Loucy (cell line): ENCODE data around the gene TBC1D22A.

Experiments used
- H2AFZ ChIP-seq: fragments of 200-600 bp; sonication (generic); 2 replicates; pipeline ENCODE4 v1.6.0; 2016; ENCODE audit warnings: antibody characterized with exemption, mild to moderate bottlenecking, low read length, moderate library complexity
- H3F3A ChIP-seq: fragments of 200-600 bp; 2 replicates; pipeline ENCODE4 v1.6.0; 2016; ENCODE audit warnings: antibody characterized with exemption, low read depth, mild to moderate bottlenecking
- H3K27me3 ChIP-seq: fragments of 200-600 bp; sonication (generic); 2 replicates; pipeline ENCODE4 v1.6.1; 2014; ENCODE audit warnings: low read length, mild to moderate bottlenecking; ENCODE audit not compliant: insufficient read depth, poor library complexity, severe bottlenecking
- H3K36me3 ChIP-seq: fragments of 200-600 bp; sonication (generic); 2 replicates; pipeline ENCODE4 v1.6.1; 2016; ENCODE audit warnings: low read length; ENCODE audit not compliant: insufficient read depth
- H3K4me1 ChIP-seq: fragments of 200-600 bp; sonication (generic); 2 replicates; pipeline ENCODE4 v1.5.1; 2014; ENCODE audit warnings: low read length, mild to moderate bottlenecking; ENCODE audit not compliant: insufficient read depth, poor library complexity, severe bottlenecking
- H3K4me2 ChIP-seq: fragments of 200-600 bp; sonication (generic); 2 replicates; pipeline ENCODE4 v1.6.0; 2014; ENCODE audit warnings: antibody characterized with exemption, low read length, low read depth, mild to moderate bottlenecking; ENCODE audit not compliant: poor library complexity, severe bottlenecking
- H3K4me3 ChIP-seq: fragments of 200-600 bp; sonication (generic); 2 replicates; pipeline ENCODE4 v1.5.1; 2014; ENCODE audit warnings: low read length, mild to moderate bottlenecking, mixed read lengths; ENCODE audit not compliant: poor library complexity, severe bottlenecking
- H3K79me2 ChIP-seq: fragments of 200-600 bp; sonication (generic); 2 replicates; pipeline ENCODE4 v1.6.1; 2014; ENCODE audit warnings: low read length; ENCODE audit not compliant: insufficient read depth
- H3K9ac ChIP-seq: fragments of 200-600 bp; sonication (generic); 2 replicates; pipeline ENCODE4 v1.6.0; 2014; ENCODE audit warnings: mild to moderate bottlenecking, low read depth, low read length, moderate library complexity; ENCODE audit not compliant: poor library complexity, severe bottlenecking
- H3K9me2 ChIP-seq: fragments of 200-600 bp; sonication (generic); replicated peaks from 2 replicates; pipeline ENCODE4 v1.6.1; 2016; ENCODE audit warnings: low read depth, low read length, mixed read lengths
- H3K9me3 ChIP-seq: fragments of 200-600 bp; sonication (generic); 2 replicates; pipeline ENCODE4 v1.6.1; 2014; ENCODE audit warnings: mild to moderate bottlenecking, antibody characterized with exemption, low read length, low read depth; ENCODE audit not compliant: insufficient read depth
- H4K20me1 ChIP-seq: fragments of 200-600 bp; sonication (generic); 2 replicates; pipeline ENCODE4 v1.6.0; 2014; ENCODE audit warnings: antibody characterized with exemption, low read length, mild to moderate bottlenecking; ENCODE audit not compliant: insufficient read depth, poor library complexity, severe bottlenecking
- EZH2phosphoT487 ChIP-seq: fragments of 200-600 bp; IDR thresholded peaks from 2 replicates; pipeline ENCODE4 v1.6.1; 2018; ENCODE audit warnings: antibody characterized with exemption, mild to moderate bottlenecking, moderate library complexity, borderline replicate concordance
- TF ChIP-seq, protein P1 (sequence below): fragments of 200-600 bp; sonication (generic); conservative IDR thresholded peaks from 2 replicates; pipeline ENCODE4 v1.5.1; 2014; ENCODE audit warnings: mild to moderate bottlenecking, antibody characterized with exemption, low read length

TBC1D22A gene

DNA sequence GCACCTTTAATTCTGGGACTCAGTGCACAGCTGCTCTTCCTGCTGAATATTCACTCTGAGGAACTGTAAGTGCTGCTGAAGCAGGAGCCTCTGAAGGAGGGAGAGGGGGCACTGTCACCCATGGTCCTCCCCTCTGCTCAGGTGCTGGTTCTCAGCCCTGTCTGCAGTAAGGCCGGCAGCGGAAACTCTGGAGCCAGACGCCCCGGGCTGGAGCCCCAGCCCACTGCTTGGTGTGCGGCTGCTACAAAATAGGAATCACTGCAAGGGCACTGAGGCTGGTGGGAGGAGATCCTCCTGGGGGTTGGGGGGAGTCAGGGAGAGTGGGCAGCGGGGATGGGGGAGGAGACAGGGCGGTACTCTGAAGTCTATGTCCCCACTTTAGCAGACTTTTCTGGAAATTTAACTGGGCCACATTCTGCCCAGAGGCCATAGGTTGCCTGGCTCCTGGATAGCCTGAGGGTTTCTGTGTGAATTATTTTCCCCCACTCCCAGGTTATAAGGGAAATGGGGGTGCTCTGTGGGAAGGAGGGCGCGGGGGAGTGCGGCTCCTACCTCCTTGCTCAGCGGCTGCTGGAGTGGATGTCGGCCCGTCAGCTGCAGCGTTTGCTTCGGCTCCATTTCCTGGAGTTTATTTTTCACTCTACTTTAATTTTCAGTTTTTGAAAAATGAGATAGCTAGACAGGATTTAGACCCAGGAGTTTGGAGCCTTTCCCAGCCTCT lies 33.6 kb downstream of the TBC1D22A start:
- H3K9me3 ChIP-seq: no peaks in the 10 kb centered on the region
- TF ChIP-seq, protein P1, sequence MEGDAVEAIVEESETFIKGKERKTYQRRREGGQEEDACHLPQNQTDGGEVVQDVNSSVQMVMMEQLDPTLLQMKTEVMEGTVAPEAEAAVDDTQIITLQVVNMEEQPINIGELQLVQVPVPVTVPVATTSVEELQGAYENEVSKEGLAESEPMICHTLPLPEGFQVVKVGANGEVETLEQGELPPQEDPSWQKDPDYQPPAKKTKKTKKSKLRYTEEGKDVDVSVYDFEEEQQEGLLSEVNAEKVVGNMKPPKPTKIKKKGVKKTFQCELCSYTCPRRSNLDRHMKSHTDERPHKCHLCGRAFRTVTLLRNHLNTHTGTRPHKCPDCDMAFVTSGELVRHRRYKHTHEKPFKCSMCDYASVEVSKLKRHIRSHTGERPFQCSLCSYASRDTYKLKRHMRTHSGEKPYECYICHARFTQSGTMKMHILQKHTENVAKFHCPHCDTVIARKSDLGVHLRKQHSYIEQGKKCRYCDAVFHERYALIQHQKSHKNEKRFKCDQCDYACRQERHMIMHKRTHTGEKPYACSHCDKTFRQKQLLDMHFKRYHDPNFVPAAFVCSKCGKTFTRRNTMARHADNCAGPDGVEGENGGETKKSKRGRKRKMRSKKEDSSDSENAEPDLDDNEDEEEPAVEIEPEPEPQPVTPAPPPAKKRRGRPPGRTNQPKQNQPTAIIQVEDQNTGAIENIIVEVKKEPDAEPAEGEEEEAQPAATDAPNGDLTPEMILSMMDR: no peak
- TF ChIP-seq EZH2phosphoT487: no peak
- H3K9me2 ChIP-seq: no peaks in the 10 kb centered on the region
- H2AFZ ChIP-seq: no peak overlapping the region
- H3K9ac ChIP-seq: no peak overlapping the region
- H3K4me2 ChIP-seq: no peak overlapping the region
- no peaks in the 10 kb centered on the region for H3K27me3 ChIP-seq
- peaks cover 75% of the 10 kb centered on the region; the same call in 1 of the 2 replicates for H3K36me3 ChIP-seq
- H3K79me2 ChIP-seq: peaks cover 26% of the 10 kb centered on the region
- no peak overlapping the region for H3K4me3 ChIP-seq
- H3K4me1 ChIP-seq: peaks cover 14% of the 10 kb centered on the region
- no peaks in the 10 kb centered on the region for H3F3A ChIP-seq
- H4K20me1 ChIP-seq: no peaks in the 10 kb centered on the region

DNA sequence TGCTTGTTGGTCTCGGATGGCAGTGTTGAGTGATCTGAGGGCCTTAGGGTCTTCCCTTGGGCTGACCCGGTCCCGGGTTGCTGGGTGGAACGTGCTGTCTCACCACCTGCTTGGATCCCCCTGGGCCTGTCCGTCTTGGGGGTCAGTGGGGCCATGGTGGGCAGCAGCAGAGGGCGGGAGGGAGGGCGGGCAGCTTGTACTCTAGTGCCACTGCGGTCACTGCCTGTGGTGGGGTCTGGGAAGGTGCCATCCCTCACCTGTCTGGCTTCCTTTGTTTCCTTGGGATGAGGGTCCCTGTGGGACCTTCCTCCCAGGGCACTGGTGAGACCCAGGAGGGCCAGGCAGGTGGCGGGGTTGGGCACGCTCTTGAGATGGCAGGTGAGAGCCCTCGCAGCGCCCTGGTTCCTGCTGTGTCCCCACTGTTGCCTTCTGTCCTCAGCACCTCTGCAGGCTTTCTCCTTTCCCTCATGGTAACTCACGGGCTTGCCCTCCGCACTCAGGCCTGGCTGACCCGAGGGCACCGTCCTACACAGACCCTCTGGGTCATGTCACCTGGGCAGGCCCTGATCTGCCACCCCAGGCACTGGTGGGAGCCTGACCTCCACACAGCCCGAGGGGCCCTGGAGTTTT lies 34.2 kb downstream of the TBC1D22A start:
- TF ChIP-seq, protein P1: no peak
- no peak for TF ChIP-seq EZH2phosphoT487
- no peaks in the 10 kb centered on the region for H4K20me1 ChIP-seq
- H3F3A ChIP-seq: no peaks in the 10 kb centered on the region
- peaks cover 26% of the 10 kb centered on the region for H3K79me2 ChIP-seq
- H3K9me3 ChIP-seq: no peaks in the 10 kb centered on the region
- H3K9me2 ChIP-seq: no peaks in the 10 kb centered on the region
- no peaks in the 10 kb centered on the region for H3K27me3 ChIP-seq
- no peak overlapping the region for H2AFZ ChIP-seq
- peaks cover 8% of the 10 kb centered on the region for H3K4me1 ChIP-seq
- no peak overlapping the region for H3K4me3 ChIP-seq
- peaks cover 81% of the 10 kb centered on the region; the same call in 1 of the 2 replicates for H3K36me3 ChIP-seq
- H3K9ac ChIP-seq: no peak overlapping the region
- no peak overlapping the region for H3K4me2 ChIP-seq

DNA sequence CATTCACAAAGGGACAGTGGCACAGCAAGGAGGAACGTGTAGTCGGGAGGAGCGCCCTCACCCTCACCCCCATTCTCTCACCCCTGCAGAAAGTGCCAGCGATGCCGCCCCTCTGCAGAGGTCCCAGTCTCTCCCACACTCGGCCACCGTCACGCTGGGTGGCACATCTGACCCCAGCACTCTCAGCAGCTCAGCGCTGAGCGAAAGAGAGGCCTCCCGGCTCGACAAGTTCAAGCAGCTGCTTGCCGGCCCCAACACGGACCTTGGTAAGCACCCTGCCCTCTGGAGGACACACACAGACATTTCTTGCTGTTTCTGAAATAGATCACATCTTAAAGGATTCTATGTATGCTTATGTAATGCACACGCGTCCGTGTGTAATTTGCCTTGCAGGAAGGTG lies 34.9 kb downstream of the TBC1D22A start:
- Histone ChIP-seq H3K9me3 (no peaks in the 10 kb centered on the region), H3K36me3 (peaks cover 81% of the 10 kb centered on the region; the same call in 1 of the 2 replicates), H3K9ac (no peak overlapping the region), H3K27me3 (no peaks in the 10 kb centered on the region), H3K79me2 (peaks cover 20% of the 10 kb centered on the region; the same call in 1 of the 2 replicates), H3K4me2 (no peak overlapping the region), H2AFZ (no peak overlapping the region), H3K4me3 (no peak overlapping the region), H3K9me2 (no peaks in the 10 kb centered on the region), H3F3A (no peaks in the 10 kb centered on the region), H4K20me1 (no peaks in the 10 kb centered on the region), H3K4me1 (peaks cover 2% of the 10 kb centered on the region)
- no peak for TF ChIP-seq EZH2phosphoT487
- TF ChIP-seq, protein P1: peak; percentile 24; the same call in 1 of the 2 replicates
